Activated B cell treated with CpG ODN at 0.5 μM for 24 hours (primary cell): ENCODE results near the gene PPARG. TPM values are rescaled to one million over a fixed set of nuclear protein-coding genes. Genes with fewer than 3 reads are reported as not detected.

Experiments
- ATAC-seq: fragments of 200-7000 bp; cut with Tn5 transposase; one replicate; pipeline ENCODE4 v1.10.0; 2021; ENCODE audit warnings: low read depth, mild to moderate bottlenecking, moderate library complexity
- CTCF ChIA-PET: fragments of 350-600 bp; sonication (Branson Sonifier 250); formaldehyde crosslinking; loops from one replicate; lab custom pipeline; 2021; ENCODE audit warnings: antibody characterized with exemption; lab: Charles Lee
- POLR2A ChIA-PET: fragments of 350-600 bp; sonication (Branson Sonifier 250); formaldehyde crosslinking; loops from one replicate; lab custom pipeline; 2021; ENCODE audit warnings: antibody characterized with exemption; lab: Charles Lee
- DNase-seq: peaks from one replicate; pipeline ENCODE4 v3.0.0; 2022
- H3K27ac Mint-ChIP-seq: one replicate; pipeline ENCODE4 v1.8.0; 2020; ENCODE audit warnings: mixed read lengths
- H3K27me3 Mint-ChIP-seq: one replicate; pipeline ENCODE4 v1.8.0; 2021; ENCODE audit warnings: mixed read lengths
- H3K36me3 Mint-ChIP-seq: one replicate; pipeline ENCODE4 v1.8.0; 2021; ENCODE audit warnings: low read depth, mixed read lengths
- H3K4me1 Mint-ChIP-seq: one replicate; pipeline ENCODE4 v1.8.0; 2021; ENCODE audit warnings: mixed read lengths
- H3K4me3 Mint-ChIP-seq: one replicate; pipeline ENCODE4 v1.8.0; 2020; ENCODE audit warnings: mild to moderate bottlenecking, mixed read lengths
- H3K9me3 Mint-ChIP-seq: one replicate; pipeline ENCODE4 v1.8.0; 2020; ENCODE audit warnings: mixed read lengths
- intact Hi-C: fragments of 100-400 bp; cut with micrococcal nuclease; formaldehyde crosslinking; loops from one replicate; pipeline ENCODE4 v1.15.1; 2024
- total RNA-seq: library from RNA; stranded (reverse); gene quantifications from 2 replicates; pipeline ENCODE4 v1.2.3, GENCODE V29; 2022
- TF ChIP-seq, protein P1 (sequence below): fragments of 200-600 bp; IDR thresholded peaks from one replicate; pipeline ENCODE4 v1.8.0; 2022; ENCODE audit warnings: antibody characterized with exemption, mild to moderate bottlenecking

The PPARG gene
- total RNA-seq, 1 donor from 2014 or later: not detected

DNA sequence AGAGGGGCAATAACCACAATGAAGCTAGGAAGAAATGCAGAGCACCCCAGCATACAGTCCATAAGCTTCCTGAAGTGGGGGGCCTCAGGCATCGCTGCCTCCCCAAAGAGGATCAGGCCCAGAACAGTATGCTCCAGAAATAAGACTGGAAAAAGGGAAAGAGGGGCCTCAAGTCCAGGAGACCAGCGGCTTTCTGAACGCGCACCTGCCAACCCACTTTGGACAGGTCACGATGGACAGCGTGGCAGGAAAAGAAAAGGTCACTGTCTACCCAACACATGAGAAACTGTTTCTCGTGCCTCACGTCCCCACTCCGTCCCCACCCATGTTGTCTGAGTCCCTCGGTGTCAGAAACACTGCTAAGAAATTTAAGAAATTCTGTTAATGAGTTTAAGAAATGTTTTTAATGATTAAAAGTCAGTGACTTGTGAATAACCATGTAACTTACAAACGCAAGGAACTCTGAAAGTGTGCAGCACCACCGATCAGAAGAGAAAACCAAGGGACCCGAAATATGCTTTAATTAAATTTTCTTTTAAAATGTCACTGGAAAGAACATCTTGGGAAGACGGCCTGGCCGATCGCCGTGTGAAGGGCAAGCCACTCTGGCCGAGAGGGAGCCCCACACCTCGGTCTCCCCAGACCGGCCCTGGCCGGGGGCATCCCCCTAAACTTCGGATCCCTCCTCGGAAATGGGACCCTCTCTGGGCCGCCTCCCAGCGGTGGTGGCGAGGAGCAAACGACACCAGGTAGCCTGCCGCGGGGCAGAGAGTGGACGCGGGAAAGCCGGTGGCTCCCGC lies 1.7 kb upstream of the PPARG start:
- ChIA-PET CTCF (no interaction called here), POLR2A (no interaction called here)
- H3K36me3 Mint-ChIP-seq: no peaks in the 10 kb centered on the region
- peaks cover 44% of the 10 kb centered on the region for H3K27me3 Mint-ChIP-seq
- H3K27ac Mint-ChIP-seq: no peak overlapping the region
- peaks cover 5% of the 10 kb centered on the region for H3K9me3 Mint-ChIP-seq
- peak overlapping the region; percentile 48 for H3K4me3 Mint-ChIP-seq
- no peak for DNase-seq
- ATAC-seq: no peak
- peaks cover 8% of the 10 kb centered on the region for H3K4me1 Mint-ChIP-seq
- TF ChIP-seq, protein P1, sequence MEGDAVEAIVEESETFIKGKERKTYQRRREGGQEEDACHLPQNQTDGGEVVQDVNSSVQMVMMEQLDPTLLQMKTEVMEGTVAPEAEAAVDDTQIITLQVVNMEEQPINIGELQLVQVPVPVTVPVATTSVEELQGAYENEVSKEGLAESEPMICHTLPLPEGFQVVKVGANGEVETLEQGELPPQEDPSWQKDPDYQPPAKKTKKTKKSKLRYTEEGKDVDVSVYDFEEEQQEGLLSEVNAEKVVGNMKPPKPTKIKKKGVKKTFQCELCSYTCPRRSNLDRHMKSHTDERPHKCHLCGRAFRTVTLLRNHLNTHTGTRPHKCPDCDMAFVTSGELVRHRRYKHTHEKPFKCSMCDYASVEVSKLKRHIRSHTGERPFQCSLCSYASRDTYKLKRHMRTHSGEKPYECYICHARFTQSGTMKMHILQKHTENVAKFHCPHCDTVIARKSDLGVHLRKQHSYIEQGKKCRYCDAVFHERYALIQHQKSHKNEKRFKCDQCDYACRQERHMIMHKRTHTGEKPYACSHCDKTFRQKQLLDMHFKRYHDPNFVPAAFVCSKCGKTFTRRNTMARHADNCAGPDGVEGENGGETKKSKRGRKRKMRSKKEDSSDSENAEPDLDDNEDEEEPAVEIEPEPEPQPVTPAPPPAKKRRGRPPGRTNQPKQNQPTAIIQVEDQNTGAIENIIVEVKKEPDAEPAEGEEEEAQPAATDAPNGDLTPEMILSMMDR: no peak
- intact Hi-C loops: no loop called here

DNA sequence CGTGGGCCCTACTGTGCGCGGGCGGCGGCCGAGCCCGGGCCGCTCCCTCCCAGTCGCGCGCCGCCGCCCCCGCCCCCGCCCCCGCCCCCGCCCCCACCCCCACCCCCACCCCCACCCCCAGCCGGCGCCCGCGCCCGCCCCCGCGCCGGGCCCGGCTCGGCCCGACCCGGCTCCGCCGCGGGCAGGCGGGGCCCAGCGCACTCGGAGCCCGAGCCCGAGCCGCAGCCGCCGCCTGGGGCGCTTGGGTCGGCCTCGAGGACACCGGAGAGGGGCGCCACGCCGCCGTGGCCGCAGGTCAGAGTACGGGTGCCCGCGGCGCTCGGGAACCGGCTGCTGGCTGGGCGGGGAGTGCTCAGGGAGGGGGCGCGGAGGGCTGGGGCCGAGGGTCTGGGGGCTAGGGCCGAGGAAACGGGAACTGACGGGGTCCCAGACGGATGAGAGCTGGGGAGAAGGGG lies 1.1 kb upstream of the PPARG start:
- POLR2A ChIA-PET: no interaction called here
- TF ChIP-seq, protein P1: no peak
- H3K27ac Mint-ChIP-seq: no peak overlapping the region
- H3K4me1 Mint-ChIP-seq: peaks cover 8% of the 10 kb centered on the region
- no peak for ATAC-seq
- peaks cover 5% of the 10 kb centered on the region for H3K9me3 Mint-ChIP-seq
- peaks cover 42% of the 10 kb centered on the region for H3K27me3 Mint-ChIP-seq
- H3K36me3 Mint-ChIP-seq: no peaks in the 10 kb centered on the region
- CTCF ChIA-PET: no interaction called here
- intact Hi-C loops: no loop called here
- peak overlapping the region; percentile 67 for H3K4me3 Mint-ChIP-seq
- no peak for DNase-seq

GRCh38 chr3:12289524-12289923 lies 654 bp downstream of the PPARG start:
- peaks cover 37% of the 10 kb centered on the region for H3K27me3 Mint-ChIP-seq
- CTCF ChIA-PET: no interaction called here
- TF ChIP-seq, protein P1: no peak
- no peak for DNase-seq
- H3K4me3 Mint-ChIP-seq: no peak overlapping the region
- no peak for ATAC-seq
- POLR2A ChIA-PET: no interaction called here
- H3K4me1 Mint-ChIP-seq: peaks cover 8% of the 10 kb centered on the region
- H3K36me3 Mint-ChIP-seq: no peaks in the 10 kb centered on the region
- peaks cover 5% of the 10 kb centered on the region for H3K9me3 Mint-ChIP-seq
- intact Hi-C loops: no loop called here
- H3K27ac Mint-ChIP-seq: no peak overlapping the region

DNA sequence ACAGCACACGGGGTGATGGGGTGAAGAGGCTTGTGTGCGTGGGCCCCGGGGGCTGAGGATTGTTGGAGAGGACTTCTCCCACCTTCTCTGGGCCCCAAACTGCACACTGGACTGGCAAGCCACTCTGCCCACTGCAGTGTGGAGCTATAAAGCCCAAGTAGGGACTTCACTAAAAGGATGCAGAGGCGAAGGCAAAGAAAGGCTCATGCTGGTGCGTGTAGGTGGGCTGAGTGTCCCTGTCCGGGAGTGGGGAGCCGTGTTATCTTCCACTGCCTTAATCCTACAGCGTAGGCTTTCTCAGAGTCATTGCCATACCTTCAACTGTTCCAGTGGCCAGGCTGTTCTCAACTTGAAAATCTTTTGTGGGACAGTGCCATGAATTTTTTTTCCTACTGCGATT lies 3.9 kb downstream of the PPARG start:
- CTCF ChIA-PET: no interaction called here
- no peak for ATAC-seq
- intact Hi-C loops: no loop called here
- no peak for DNase-seq
- TF ChIP-seq, protein P1: no peak
- Mint-ChIP-seq H3K9me3 (no peaks in the 10 kb centered on the region), H3K27ac (no peak overlapping the region), H3K27me3 (peaks cover 15% of the 10 kb centered on the region), H3K36me3 (no peaks in the 10 kb centered on the region), H3K4me1 (peaks cover 2% of the 10 kb centered on the region), H3K4me3 (no peak overlapping the region)
- POLR2A ChIA-PET: no interaction called here

DNA sequence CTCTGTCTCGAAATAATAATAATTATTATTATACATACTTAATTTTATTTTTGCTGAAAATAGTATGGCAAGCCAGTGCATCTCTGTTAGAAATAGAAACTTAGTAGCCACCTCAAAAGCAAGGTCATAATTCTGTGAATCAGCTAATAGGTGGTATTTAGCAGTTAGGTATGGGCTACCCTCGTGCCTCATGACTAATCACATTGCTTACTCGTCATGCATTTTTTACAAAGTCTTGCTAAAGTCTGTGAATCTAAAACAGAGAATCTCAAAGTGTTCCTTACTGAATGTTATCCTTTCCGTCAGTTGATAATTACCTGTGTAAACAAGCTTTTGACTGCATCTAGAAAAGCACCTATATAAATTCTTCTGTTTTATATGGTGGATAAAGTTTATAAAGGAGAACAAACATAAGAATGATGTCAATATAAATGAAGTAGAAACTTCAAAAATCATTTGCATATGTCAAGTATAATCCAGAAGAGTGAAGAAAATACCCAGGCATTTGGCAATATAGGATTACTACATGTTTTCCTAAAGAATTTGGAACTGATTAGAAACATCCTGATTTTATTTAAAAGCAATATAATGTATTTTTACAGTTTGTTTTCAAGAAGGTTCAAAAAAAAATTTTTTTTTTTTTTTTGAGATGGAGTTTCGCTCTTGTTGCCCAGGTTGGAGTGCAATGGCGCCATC lies 6.2 kb downstream of the PPARG start:
- TF ChIP-seq, protein P1: no peak
- peaks cover 2% of the 10 kb centered on the region for H3K27me3 Mint-ChIP-seq
- no peak overlapping the region for H3K4me3 Mint-ChIP-seq
- H3K36me3 Mint-ChIP-seq: no peaks in the 10 kb centered on the region
- DNase-seq: no peak
- ChIA-PET POLR2A (no interaction called here), CTCF (no interaction called here)
- ATAC-seq: no peak
- H3K4me1 Mint-ChIP-seq: no peaks in the 10 kb centered on the region
- no peaks in the 10 kb centered on the region for H3K9me3 Mint-ChIP-seq
- intact Hi-C loops: no loop called here
- H3K27ac Mint-ChIP-seq: no peak overlapping the region
